A549 (cell line): ENCODE measurements around the gene ZBTB12.

ENCODE experiments used
- CEBPB ChIP-seq, 2 experiments: fragments of >200 bp in 1 of 2; sonication (Bioruptor Twin) in 1 of 2; formaldehyde crosslinking in 1 of 2; IDR thresholded peaks; 2 replicates each; pipeline ENCODE4 v1.6.1; 2012 to 2016
- CHD2 ChIP-seq: fragments of 150-350 bp; IDR thresholded peaks from 2 replicates; pipeline ENCODE4 v1.6.1; 2014; ENCODE audit warnings: low read length; ENCODE audit not compliant: partially characterized antibody
- CHD4 ChIP-seq: fragments of 200-600 bp; sonication (generic); IDR thresholded peaks from 2 replicates; pipeline ENCODE4 v1.6.1; 2016; ENCODE audit warnings: antibody characterized with exemption, mild to moderate bottlenecking, borderline replicate concordance
- NR3C1 ChIP-seq: fragments of >200 bp; sonication (Bioruptor Twin); formaldehyde crosslinking; IDR thresholded peaks from 3 replicates; pipeline ENCODE4 v1.6.1; 2017
- POLR2A ChIP-seq: IDR thresholded peaks from 2 replicates; pipeline ENCODE4 v1.6.1; 2012; ENCODE audit warnings: mild to moderate bottlenecking, low read length
- RCOR1 ChIP-seq: fragments of 150-350 bp; IDR thresholded peaks from 2 replicates; pipeline ENCODE4 v1.6.1; 2014; ENCODE audit warnings: antibody characterized with exemption, low read length, low read depth
- TF ChIP-seq, protein P1 (sequence below): fragments of >200 bp; sonication (Bioruptor Twin); formaldehyde crosslinking; IDR thresholded peaks from 3 replicates; pipeline ENCODE4 v1.5.1; 2016

GRCh38 chr6:31850765-31851484, 51.0 kb downstream of the ZBTB12 start:
- TF ChIP-seq NR3C1, result no peak
- TF ChIP-seq CHD4, result no peak
- TF ChIP-seq RCOR1, result no peak
- TF ChIP-seq, protein P1, sequence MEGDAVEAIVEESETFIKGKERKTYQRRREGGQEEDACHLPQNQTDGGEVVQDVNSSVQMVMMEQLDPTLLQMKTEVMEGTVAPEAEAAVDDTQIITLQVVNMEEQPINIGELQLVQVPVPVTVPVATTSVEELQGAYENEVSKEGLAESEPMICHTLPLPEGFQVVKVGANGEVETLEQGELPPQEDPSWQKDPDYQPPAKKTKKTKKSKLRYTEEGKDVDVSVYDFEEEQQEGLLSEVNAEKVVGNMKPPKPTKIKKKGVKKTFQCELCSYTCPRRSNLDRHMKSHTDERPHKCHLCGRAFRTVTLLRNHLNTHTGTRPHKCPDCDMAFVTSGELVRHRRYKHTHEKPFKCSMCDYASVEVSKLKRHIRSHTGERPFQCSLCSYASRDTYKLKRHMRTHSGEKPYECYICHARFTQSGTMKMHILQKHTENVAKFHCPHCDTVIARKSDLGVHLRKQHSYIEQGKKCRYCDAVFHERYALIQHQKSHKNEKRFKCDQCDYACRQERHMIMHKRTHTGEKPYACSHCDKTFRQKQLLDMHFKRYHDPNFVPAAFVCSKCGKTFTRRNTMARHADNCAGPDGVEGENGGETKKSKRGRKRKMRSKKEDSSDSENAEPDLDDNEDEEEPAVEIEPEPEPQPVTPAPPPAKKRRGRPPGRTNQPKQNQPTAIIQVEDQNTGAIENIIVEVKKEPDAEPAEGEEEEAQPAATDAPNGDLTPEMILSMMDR, result no peak
- TF ChIP-seq POLR2A, result no peak
- TF ChIP-seq CHD2, result no peak
- no peak for TF ChIP-seq CEBPB (IDR thresholded peaks at IDR 0.05)
